Activated CD8-positive, alpha-beta memory T cell treated with anti-CD3 and anti-CD28 coated beads for 36 hours (primary cell): ENCODE data around the gene ARHGAP27. TPM values are rescaled to one million over a fixed set of nuclear protein-coding genes. Genes with fewer than 3 reads are reported as not detected.
"Not testable (repeated sequence)": the region's sequence is repeated elsewhere in the genome, so short reads cannot be mapped to it uniquely, and the experiment has no call there.

Source experiments
- CTCF ChIA-PET: fragments of 350-600 bp; sonication (Branson Sonifier 250); formaldehyde crosslinking; loops from one replicate; lab custom pipeline; 2021; ENCODE audit warnings: antibody characterized with exemption; lab: Charles Lee
- POLR2A ChIA-PET: fragments of 350-600 bp; sonication (Branson Sonifier 250); formaldehyde crosslinking; loops from one replicate; lab custom pipeline; 2021; ENCODE audit warnings: antibody characterized with exemption; lab: Charles Lee
- total RNA-seq, 2 experiments: library from RNA; stranded (reverse); gene quantifications; one replicate each; pipeline ENCODE4 v1.2.3, GENCODE V29; 2021

ARHGAP27 gene
- total RNA-seq, 2 experiments from 2014 or later, result 35.9 to 41.3 TPM

DNA sequence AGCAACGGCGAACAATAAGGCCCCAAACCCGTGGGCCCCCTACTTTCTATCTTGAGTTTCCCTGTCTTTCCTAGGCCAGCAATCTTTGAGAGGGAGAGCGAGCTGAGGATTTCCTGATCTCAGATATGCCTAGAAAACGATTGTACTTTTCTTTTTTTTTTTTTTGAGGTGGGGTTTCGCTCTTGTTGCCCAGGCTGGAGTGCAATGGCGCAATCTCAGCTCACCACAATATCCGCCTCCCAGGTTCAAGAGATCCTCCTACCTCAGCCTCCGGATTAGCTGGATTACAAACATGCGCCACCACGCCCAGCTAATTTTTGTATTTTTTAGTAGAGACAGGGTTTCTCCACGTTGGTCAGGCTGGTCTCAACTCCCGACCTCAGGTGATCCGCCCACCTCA lies 15.0 kb upstream of the ARHGAP27 start:
- POLR2A ChIA-PET, result not testable (repeated sequence)

DNA sequence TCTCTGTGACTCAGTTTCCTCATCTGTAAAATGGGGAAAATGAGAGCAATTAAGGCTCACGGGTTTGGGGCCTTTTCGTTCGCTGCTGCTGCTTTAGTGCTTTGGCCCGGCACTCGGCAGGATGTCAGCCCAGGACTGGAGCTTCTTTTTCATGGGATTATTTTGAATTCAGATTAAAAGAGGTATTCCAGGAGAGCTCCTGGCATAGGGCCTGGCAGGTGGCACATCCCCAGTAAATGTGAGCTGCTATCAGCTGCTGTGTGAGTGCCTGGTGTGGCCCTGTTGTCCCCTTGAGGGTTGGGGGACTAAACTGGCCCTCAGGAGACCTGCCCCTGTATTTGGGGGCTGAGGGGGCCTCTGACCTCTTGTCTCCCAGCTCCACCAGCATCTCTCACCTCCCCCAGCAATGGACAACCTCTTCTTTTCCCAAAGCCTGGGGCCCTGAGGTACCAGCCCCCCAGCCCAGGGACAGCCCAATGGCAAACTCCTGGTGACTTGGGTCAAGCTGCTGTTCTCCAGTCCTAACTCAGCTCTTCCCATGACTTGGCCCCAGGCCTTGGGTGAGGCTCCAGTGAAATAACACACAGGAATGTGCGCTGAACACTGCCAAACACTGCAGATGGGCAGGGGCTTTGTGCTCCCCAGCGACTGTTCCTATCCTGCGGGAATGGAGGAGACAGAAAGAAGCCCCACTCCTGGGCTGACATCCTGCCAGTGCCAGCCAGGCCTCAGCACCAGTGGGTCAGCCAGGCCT lies 14.4 kb upstream of the ARHGAP27 start:
- POLR2A ChIA-PET, CTCF ChIA-PET: not testable (repeated sequence)

More for the DNA sequence above, 15.0 kb upstream of the ARHGAP27 start:
- CTCF ChIA-PET, result not testable (repeated sequence)

DNA sequence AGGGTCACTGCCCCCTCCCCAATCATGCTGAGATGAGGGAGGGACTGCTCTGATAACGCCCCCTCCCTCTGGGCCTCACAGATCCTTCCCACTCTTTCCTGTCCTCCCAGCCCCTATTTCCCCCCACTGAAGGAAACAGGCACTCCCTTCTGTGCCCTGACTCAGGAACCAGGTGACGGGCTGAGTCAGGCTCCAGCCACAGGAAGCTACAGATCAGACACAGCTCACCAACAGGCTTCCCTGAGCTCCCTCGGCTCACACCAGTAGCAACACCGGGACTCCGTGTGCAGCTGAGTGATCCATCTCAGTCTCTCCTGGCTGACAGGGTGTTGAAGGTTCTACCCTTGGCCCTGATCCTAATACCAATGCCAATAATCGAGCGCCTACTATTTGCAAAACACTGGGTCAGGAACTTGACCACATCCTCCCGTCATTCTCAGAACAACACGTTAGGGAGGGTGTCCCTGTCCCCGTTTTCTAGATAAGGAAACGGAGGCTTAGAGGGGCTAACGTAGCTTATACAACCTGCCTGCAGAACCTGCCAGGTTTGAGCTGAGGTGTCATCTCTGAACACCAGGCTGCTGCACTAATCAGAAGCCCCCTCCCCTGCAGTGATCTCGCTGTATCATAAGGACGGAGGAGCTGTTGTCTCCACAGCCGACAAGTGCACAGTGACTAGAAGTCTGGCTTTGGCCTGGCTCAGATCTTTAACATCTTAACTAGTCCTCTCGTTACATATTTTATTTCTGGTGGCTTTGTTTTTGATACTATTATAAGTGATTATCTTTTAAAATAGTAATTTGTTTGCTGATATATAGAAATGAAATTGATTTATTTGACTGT lies 13.5 kb upstream of the ARHGAP27 start:
- CTCF ChIA-PET, POLR2A ChIA-PET: not testable (repeated sequence)

DNA sequence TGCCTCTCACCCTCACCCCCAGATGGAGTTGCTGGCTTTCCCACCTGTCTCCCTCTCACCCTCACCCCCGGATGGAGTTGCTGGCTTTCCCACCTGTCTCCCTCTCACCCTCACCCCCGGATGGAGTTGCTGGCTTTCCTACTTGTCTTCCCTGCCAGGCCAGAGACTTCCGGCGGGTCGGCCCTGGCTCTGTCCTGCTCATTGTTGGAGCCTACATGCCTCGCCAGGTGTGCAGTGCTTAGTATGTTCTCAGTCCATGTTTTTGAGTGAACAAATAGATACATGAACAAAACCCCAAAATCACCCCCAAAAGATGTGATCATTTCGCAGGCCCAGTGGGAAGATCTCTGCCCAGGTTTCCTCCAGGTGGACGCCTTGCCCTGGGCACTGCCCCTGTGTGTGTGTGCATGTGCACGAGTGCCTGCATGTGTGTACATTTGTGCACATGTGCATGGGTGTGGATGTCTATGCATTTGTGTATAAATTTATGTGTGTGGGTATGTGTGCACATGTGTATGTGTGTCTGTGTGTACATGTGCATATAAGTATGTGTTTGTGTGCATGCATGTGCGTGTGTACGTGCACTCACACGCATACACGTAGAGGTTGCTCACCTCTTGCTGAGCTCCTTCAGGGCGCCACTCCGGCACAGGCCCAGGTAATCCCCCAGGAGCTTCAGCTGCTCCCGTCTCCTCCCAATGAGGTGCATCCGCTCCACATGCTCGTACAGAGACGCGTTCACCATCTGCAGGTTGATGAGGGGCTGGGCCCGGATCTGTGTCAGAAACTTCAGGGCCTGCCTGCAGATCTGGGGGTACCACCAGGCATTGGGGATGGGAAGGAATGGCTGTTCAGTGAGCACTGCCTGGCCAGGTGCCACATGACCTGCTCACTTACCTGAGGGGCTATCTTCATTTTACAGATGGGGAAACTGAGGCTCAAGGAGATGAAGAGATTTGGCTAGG lies 12.5 kb upstream of the ARHGAP27 start:
- POLR2A ChIA-PET, CTCF ChIA-PET: not testable (repeated sequence)

DNA sequence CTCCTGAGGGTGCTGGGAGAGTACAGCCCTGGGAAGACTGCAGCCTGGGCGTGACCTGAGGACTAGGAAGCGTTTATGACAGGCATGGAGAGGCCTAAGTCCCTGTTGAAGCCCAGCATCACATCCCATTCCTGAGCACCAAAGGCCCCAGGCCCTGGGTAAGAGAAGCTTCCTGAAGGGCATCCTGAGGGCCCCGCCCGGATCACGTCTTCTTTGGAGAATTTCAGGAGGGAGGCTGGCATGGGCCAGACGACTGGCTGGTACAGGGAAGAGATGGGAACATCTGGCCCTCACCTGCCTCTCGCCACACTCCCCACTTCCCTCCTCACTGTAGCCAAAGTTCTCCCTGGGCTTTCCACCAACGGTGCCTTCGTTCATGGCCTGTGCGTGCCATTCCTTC lies 11.6 kb upstream of the ARHGAP27 start:
- POLR2A ChIA-PET, CTCF ChIA-PET: not testable (repeated sequence)

DNA sequence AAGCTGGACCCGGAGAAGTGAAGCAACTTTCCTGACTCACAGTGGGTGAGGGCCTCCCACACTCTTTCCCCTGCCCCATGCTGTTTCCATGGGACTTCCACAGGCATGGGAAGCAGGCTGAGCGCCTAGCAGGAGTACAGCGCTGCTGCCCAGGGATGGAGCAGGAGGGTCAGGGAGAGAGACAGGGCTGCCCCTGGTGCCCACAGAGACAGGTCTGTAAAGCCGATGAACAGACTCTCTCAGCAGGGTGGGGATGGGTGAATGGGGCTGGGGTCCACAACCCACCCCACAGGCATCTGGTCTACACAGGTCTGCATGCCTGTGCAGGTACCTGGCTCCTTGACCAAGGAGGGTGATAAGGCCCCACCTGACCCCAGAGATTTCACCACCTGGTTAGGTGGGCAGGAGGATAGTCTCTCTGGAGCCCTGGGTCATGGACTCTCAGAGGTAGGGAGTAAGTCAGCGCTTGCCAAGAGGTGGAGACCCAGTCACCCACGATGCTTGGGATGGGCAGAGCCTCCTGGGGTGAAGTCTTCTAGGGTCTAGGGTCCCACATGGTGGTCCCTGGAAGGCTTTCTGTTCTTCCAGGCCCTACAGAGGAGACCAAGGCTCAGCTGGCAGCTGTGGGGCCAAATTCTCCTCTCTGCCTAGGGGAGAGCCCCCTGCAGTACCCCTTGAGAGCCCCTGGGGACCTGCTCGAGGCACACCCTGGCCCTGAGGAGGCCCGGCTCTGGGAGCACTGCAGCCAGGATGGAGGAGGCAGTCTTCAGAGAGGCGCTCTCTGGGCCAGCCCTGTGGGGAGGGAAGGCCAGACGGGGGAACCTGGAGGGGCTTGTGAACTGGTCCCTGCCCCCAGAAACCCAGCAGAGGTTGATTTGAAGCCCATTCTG lies 10.9 kb upstream of the ARHGAP27 start:
- POLR2A ChIA-PET, CTCF ChIA-PET: not testable (repeated sequence)

DNA sequence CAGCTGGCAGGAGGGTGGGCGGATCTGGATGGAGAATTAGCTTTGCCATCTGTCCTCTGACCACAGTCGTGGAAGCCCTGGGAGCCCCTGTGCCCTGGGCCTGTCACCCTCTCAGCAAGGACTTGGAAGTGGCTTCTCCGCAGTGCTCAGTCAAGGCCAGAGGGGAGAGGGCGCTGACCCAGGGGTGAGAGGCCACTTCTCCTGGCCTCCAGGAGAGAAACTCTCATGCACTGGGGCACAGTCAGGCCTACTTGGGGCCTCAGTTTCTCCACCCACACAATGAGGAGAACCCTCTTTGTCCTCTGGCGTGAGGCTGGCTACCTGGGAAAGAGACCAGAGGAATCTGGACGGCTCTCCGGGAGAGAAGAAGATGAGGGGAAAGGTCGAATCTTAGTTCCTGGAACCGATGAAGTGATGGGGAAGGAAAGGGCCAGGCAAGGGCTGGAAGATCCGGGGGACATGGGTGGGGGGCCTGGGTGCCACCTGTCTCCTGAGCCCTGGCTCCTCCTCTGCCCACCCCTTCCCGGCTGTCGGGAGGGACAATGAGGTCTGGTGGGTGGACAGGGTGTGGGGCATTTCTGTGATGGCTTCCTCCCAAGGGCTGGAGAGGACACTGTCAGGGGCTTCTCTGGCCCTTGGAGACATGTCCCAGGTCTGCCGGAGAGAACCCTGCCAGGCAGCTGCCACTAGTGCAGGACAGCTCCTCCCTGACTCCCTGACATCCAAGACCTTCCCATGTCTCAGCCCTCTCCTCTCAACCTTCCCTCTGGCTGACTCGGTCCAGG lies 9.0 kb upstream of the ARHGAP27 start:
- CTCF ChIA-PET, result interaction anchor here (0.6 kb wide), 1 partner anchor 27 kb away, joined by 4 read pairs; no protein-coding TSS in a partner anchor
- POLR2A ChIA-PET, result no interaction called here

DNA sequence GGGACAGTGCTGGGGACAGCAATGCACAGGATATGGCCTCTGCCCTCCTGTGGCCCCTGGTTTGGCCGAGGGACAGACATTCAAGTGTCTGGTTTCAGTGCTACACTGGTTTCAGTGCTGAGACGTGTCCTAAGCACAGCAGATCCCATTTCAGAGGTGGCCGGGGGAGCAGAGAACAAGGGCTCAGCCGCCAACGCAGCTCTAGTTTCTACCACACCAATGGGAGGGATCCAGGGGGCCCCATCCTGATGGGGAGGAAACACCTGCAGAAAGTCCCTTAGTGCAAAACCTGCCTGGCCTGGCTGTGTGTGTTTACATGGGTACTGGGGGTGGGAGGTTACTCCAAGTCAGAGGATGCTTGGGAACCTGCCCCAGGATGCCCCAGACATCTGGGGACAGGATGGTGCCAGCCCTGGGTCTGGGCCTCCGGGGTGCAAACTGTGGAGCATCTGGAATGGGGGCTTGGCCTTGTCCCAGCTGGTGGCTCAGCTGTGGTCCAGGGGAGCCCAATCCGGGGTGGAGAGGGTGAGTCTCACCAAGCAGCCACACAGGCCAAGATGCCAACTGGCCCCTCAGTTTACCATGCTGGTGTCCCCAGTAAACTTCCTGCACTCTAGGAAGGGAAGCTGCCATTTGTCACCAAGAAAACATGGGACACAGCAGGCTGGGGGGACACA lies 8.3 kb upstream of the ARHGAP27 start:
- ChIA-PET CTCF (interaction anchor here (0.6 kb wide), 1 partner anchor 27 kb away, joined by 4 read pairs; no protein-coding TSS in a partner anchor), POLR2A (interaction anchor here (0.5 kb wide), 1 partner anchor 229 kb away, joined by 6 read pairs; no protein-coding TSS in a partner anchor)

DNA sequence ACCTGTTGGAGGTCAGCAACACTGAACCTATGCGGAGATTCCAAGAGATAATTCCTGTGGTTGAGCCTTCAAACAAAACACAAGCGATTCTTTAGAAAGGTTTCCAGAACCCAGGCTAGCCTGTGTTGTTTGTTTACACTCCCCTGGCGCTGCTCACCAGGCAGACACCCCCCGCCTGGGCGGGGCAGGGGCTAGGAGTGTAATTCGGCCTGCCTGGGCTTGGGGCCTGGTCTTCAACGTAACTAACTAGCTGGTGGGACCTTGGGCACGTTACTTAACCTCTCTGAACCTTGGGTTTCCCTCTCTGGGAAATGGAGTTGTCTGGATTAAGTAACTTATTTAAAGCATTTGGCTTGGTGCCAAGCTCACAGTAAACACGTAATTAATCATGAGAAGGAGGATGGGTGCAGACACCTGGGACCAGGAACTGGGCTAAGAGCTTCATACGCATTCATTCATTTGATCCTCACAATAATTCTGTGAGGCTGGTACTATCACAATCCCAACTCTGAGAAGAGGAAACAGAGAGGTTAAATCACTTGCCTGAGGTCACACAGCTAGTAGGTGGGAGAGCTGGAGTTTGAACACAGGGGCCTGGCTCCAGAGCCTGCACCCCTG lies 7.6 kb upstream of the ARHGAP27 start:
- ChIA-PET CTCF (interaction anchor here (0.5 kb wide), 1 partner anchor 50 kb away, joined by 3 read pairs; no protein-coding TSS in a partner anchor), POLR2A (interaction anchor here (0.5 kb wide), 1 partner anchor 228 kb away, joined by 6 read pairs; no protein-coding TSS in a partner anchor)

DNA sequence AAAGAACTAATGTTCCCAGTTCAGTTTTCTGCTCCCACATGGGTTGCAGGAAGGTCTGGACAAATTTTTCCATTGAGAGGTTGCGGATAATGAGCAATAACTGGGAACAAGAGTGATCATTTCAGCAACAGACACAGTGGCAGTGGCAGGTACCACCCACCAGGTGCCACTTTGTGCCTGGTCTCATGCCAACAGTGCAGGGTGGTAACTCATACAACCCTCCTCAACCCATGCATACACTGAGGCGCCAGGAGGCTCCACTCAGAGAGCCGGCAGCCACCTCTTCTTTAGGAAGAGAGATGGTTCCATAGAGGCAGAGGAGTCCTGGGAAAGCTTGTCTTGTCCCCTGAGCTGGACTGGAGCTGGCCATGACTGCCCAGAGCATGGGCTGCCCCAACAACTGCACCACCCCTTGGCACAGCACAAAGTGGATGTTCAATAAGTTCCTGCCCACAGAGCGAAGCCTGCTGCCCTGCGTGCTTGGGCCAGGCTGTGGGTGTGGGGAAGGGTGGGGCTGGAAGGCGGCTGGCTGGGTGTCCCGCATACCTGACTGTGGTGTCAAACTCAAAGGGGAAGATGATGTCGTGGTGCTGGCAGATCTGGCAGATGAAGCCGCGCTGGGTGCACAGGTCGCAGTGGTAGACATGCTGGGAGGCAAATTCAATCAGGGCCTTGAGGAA lies 6.4 kb upstream of the ARHGAP27 start:
- POLR2A ChIA-PET, result no interaction called here
- CTCF ChIA-PET, result no interaction called here

DNA sequence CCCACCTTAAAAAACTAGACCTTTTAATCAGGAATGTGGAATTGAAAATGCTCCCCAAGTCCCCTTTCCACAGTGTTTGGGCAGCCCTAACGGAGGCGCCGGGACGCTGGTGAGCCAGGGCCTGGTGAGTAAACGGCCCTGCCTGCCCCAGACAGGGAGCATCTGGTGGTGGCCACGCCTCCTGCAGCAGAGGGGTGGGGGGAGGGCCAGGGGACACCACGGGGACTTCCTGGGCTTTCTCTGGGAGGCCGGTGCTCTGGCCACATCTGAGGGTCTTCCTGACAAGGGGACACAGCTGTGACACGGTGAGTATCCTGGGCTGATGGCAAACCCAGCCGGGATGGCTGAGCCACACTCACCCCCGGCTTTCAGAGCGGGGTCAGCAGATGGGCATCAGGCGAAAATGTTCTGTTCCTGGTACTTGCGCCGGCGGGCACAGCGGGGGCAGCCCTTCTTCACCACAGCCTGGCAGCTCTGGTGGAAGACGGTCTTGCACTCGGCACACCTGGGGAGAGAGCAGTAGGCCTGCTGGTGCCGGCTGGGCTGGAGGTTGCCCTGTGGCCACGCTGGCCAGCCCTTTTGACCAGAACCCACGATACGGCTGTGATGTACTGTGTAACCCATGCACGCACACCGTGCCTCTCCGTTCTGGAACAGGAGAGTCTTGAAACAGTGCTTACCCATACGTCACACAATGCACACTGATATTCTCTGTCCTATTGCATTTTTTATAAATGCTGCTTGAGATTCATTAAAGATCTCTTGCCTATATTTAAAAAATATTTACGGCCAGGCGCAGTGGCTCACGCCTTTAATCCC lies 5.0 kb upstream of the ARHGAP27 start:
- POLR2A ChIA-PET, result no interaction called here
- CTCF ChIA-PET, result no interaction called here

DNA sequence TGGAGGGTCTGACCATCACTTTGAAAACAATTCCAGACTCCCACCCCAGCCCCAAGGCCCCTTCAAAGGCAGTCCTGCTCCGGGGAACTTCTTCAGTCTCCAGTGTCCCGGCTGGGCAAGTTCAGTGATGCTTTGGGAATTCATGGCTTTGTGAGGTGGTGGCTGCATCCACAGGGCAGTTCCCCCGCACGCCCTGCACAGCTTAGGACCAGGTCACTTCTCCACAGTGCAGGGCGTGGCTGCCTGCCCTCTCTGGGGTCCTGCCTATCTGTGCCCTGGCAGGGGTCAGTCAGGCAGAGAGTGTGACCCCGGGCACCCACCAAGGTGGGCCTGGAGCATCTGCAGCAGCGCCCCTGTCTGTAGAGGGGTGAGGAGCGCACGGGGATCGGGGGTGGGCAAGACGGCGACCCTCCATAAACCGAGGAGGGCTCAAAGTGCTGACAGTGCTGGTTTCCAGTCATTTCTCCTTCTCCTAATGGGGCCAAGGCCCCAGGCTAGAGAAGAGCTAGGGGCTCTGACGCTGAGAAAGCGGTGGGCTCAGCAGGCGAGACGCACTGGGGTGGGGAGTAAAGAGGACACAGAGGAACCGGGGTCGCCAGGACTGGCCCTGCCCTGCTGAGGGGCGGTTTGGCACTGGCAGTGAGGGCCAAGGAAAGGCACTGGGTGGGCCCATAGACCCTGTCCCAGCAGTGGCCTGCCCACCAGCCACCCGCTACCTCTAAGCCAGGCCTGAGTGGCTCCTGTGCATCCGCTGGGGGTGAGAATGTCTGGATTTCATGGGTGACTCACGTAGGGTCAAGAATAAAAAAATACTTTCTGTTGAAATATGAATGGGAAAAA lies 4.2 kb upstream of the ARHGAP27 start:
- POLR2A ChIA-PET, result no interaction called here
- CTCF ChIA-PET, result no interaction called here

DNA sequence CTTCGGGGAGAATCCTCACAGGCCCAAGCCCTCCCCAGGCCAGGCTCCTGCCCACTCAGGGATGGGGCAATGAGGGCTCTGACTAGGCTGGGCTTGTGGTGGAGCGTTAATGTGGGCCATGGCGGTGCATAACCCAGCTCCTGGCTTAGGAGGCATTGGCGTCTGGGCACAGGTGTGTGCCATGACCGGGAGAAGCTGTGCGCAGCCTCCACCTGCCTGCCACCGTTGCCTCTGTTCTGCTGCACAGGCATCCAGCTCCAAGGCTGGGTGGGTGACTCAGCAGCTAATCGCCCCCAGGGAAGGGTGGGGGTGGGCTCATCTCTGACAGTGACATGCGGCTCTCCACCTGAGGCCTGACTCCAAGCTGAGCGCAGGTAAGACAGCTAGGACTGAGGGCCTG lies 3.5 kb upstream of the ARHGAP27 start:
- CTCF ChIA-PET, result no interaction called here
- POLR2A ChIA-PET, result no interaction called here

DNA sequence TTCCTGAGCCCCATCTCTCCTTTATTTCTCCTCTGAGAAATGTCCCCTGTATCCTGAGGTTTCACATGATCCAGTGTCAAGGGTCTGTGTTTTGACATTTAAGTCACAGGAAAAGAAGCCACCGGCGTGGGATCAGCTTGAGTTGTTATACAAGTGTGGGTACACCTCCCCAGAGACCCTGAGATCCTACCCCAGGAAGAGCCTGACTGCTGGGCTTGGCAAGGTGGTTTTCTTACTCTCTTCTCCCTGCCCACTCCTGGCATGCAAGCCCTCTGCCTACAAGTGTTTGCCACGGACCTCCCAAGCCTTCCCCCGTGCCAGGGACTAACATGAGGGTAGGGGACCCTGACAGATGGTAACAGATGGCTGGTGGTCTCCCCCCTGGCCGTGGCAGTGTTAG lies 2.8 kb upstream of the ARHGAP27 start:
- ChIA-PET POLR2A (no interaction called here), CTCF (no interaction called here)
